ENCODE data around the gene SCPEP1.
A peak's percentile ranks its signal among the peaks of the same experiment; 100 is the strongest.
"Not testable (repeated sequence)": the region's sequence is repeated elsewhere in the genome, so short reads cannot be mapped to it uniquely, and the experiment has no call there.

SCPEP1 gene

GRCh38 chr17:56965681-56966080, 12.2 kb upstream of the SCPEP1 start:
- not testable (repeated sequence) for DNase-seq

GRCh38 chr17:56966338-56966737, 11.6 kb upstream of the SCPEP1 start:
- no peak for DNase-seq

GRCh38 chr17:56970974-56971373, 7.0 kb upstream of the SCPEP1 start:
- no peak for DNase-seq

GRCh38 chr17:56972111-56972730, 5.7 kb upstream of the SCPEP1 start:
- DNase-seq, result no peak

GRCh38 chr17:56973520-56973919, 4.4 kb upstream of the SCPEP1 start:
- no peak for DNase-seq

GRCh38 chr17:56974055-56974454, 3.9 kb upstream of the SCPEP1 start:
- no peak for DNase-seq

GRCh38 chr17:56975656-56976055, 2.3 kb upstream of the SCPEP1 start:
- DNase-seq, result no peak

GRCh38 chr17:56976941-56977608, 856 bp upstream of the SCPEP1 start:
- DNase-seq, result no peak

GRCh38 chr17:56978441-56979090, 635 bp downstream of the SCPEP1 start:
- peak in 1 of 2 experiments; percentile 24 for DNase-seq

GRCh38 chr17:56979091-56979480, 1.2 kb downstream of the SCPEP1 start:
- DNase-seq, result no peak

GRCh38 chr17:56980526-56980925, 2.6 kb downstream of the SCPEP1 start:
- not testable (repeated sequence) for DNase-seq

GRCh38 chr17:56982312-56982711, 4.4 kb downstream of the SCPEP1 start:
- no peak for DNase-seq

- no peak for DNase-seq
These were observed 5.4 kb downstream of the SCPEP1 start for GRCh38 chr17:56983366-56983765.

- no peak for DNase-seq
These were observed 7.6 kb downstream of the SCPEP1 start for GRCh38 chr17:56985371-56986162.

- DNase-seq, result no peak
These were observed 9.4 kb downstream of the SCPEP1 start for GRCh38 chr17:56987283-56987834.

GRCh38 chr17:56988901-56989572, 11.1 kb downstream of the SCPEP1 start:
- DNase-seq, result no peak

- DNase-seq, result no peak
These were observed 14.4 kb downstream of the SCPEP1 start for GRCh38 chr17:56992364-56992763.

GRCh38 chr17:56994009-56994792, 16.3 kb downstream of the SCPEP1 start:
- DNase-seq, result no peak

GRCh38 chr17:56995766-56996165, 17.8 kb downstream of the SCPEP1 start:
- DNase-seq, result no peak

- no peak for DNase-seq
These were observed 19.4 kb downstream of the SCPEP1 start for GRCh38 chr17:56997313-56997712.

- DNase-seq, result no peak
These were observed 23.6 kb downstream of the SCPEP1 start for GRCh38 chr17:57001541-57001940.

- no peak for DNase-seq
These were observed 25.0 kb downstream of the SCPEP1 start for GRCh38 chr17:57002904-57003303.

All from activated T-cell treated with anti-CD3 and anti-CD28 coated beads, Interleukin-2, amount 50 U/mL, for 48 hours (primary cell).